ENCODE measurements around the gene PSENEN.

PSENEN gene

GRCh38 chr19:35740423-35741202, 4.8 kb upstream of the PSENEN start:
- Histone ChIP-seq H3K27me3 (ENCODE audit: control insufficient read depth in 2 of 2, insufficient read depth in 2 of 2, low read length in 2 of 2) (no peaks in the 10 kb centered on the region), H3K9me3 (ENCODE audit: control insufficient read depth in 2 of 2, low read length in 2 of 2) (no peaks in the 10 kb centered on the region), H3K4me3 (ENCODE audit: low read length in 2 of 2) (peak overlapping the region; percentile 76 to 85), H3K27ac (ENCODE audit: low read depth in 2 of 2, low read length in 2 of 2) (peak overlapping the region; percentile 60 to 86), H3K9ac (ENCODE audit: low read depth in 1 of 2, low read length in 2 of 2) (peak overlapping the region; percentile 59 to 76), H3K4me1 (ENCODE audit: control insufficient read depth in 2 of 2, insufficient read depth in 2 of 2, low read length in 2 of 2) (peaks cover 18 to 26% of the 10 kb centered on the region in 2 donors), H3K36me3 (ENCODE audit: control insufficient read depth in 2 of 2, insufficient read depth in 2 of 2, low read length in 2 of 2) (peaks cover 15 to 29% of the 10 kb centered on the region in 2 donors)

GRCh38 chr19:35741203-35741515, 4.3 kb upstream of the PSENEN start:
- peaks cover 15 to 27% of the 10 kb centered on the region in 2 donors for H3K36me3 ChIP-seq (ENCODE audit: control insufficient read depth in 2 of 2, insufficient read depth in 2 of 2, low read length in 2 of 2)
- H3K27me3 ChIP-seq (ENCODE audit: control insufficient read depth in 2 of 2, insufficient read depth in 2 of 2, low read length in 2 of 2), result no peaks in the 10 kb centered on the region
- H3K4me1 ChIP-seq (ENCODE audit: control insufficient read depth in 2 of 2, insufficient read depth in 2 of 2, low read length in 2 of 2), result peaks cover 22 to 31% of the 10 kb centered on the region in 2 donors
- H3K4me3 ChIP-seq (ENCODE audit: low read length in 2 of 2), result peak overlapping the region; percentile 76 to 85
- H3K9me3 ChIP-seq (ENCODE audit: control insufficient read depth in 2 of 2, low read length in 2 of 2), result no peaks in the 10 kb centered on the region
- H3K9ac ChIP-seq (ENCODE audit: low read depth in 1 of 2, low read length in 2 of 2), result peak overlapping the region; percentile 58 to 76
- peak overlapping the region; percentile 60 to 86 for H3K27ac ChIP-seq (ENCODE audit: low read depth in 2 of 2, low read length in 2 of 2)

GRCh38 chr19:35742121-35742724, 3.2 kb upstream of the PSENEN start, which contains the start of gene IGFLR1:
IGFLR1 (minus strand) TSS chr19:35742452; CDS start chr19:35741180, 1,272 bp downstream.
- Histone ChIP-seq H3K4me1 (ENCODE audit: control insufficient read depth in 2 of 2, insufficient read depth in 2 of 2, low read length in 2 of 2) (peaks cover 23 to 35% of the 10 kb centered on the region in 2 donors), H3K9ac (ENCODE audit: low read depth in 1 of 2, low read length in 2 of 2) (peak within 1 kb of the TSS; percentile 53 to 74), H3K9me3 (ENCODE audit: control insufficient read depth in 2 of 2, low read length in 2 of 2) (no peaks in the 10 kb centered on the region), H3K36me3 (ENCODE audit: control insufficient read depth in 2 of 2, insufficient read depth in 2 of 2, low read length in 2 of 2) (peaks cover 15 to 21% of the 10 kb centered on the region in 2 donors), H3K27me3 (ENCODE audit: control insufficient read depth in 2 of 2, insufficient read depth in 2 of 2, low read length in 2 of 2) (no peaks in the 10 kb centered on the region), H3K4me3 (ENCODE audit: low read length in 2 of 2) (peak within 1 kb of the TSS; percentile 76 to 85), H3K27ac (ENCODE audit: low read depth in 2 of 2, low read length in 2 of 2) (peak within 1 kb of the TSS; percentile 73 to 85)

GRCh38 chr19:35743640-35744429, 1.6 kb upstream of the PSENEN start:
- H3K4me1 ChIP-seq (ENCODE audit: control insufficient read depth in 2 of 2, insufficient read depth in 2 of 2, low read length in 2 of 2), result peaks cover 26 to 35% of the 10 kb centered on the region in 2 donors
- H3K36me3 ChIP-seq (ENCODE audit: control insufficient read depth in 2 of 2, insufficient read depth in 2 of 2, low read length in 2 of 2), result peaks cover 4 to 7% of the 10 kb centered on the region in 2 donors
- H3K9ac ChIP-seq (ENCODE audit: low read depth in 1 of 2, low read length in 2 of 2), result no peak overlapping the region
- no peaks in the 10 kb centered on the region for H3K27me3 ChIP-seq (ENCODE audit: control insufficient read depth in 2 of 2, insufficient read depth in 2 of 2, low read length in 2 of 2)
- peak overlapping the region; percentile 75 to 96 for H3K4me3 ChIP-seq (ENCODE audit: low read length in 2 of 2)
- no peaks in the 10 kb centered on the region for H3K9me3 ChIP-seq (ENCODE audit: control insufficient read depth in 2 of 2, low read length in 2 of 2)
- H3K27ac ChIP-seq (ENCODE audit: low read depth in 2 of 2, low read length in 2 of 2), result peak overlapping the region in 1 of 2 donors; percentile 99

- Histone ChIP-seq H3K4me3 (ENCODE audit: low read length in 2 of 2) (peak overlapping the region; percentile 75 to 96), H3K27ac (ENCODE audit: low read depth in 2 of 2, low read length in 2 of 2) (peak overlapping the region; percentile 99 to 100), H3K36me3 (ENCODE audit: control insufficient read depth in 2 of 2, insufficient read depth in 2 of 2, low read length in 2 of 2) (peaks cover 3 to 4% of the 10 kb centered on the region in 2 donors), H3K9ac (ENCODE audit: low read depth in 1 of 2, low read length in 2 of 2) (peak overlapping the region; percentile 70 to 80), H3K9me3 (ENCODE audit: control insufficient read depth in 2 of 2, low read length in 2 of 2) (no peaks in the 10 kb centered on the region), H3K4me1 (ENCODE audit: control insufficient read depth in 2 of 2, insufficient read depth in 2 of 2, low read length in 2 of 2) (peaks cover 30 to 37% of the 10 kb centered on the region in 2 donors), H3K27me3 (ENCODE audit: control insufficient read depth in 2 of 2, insufficient read depth in 2 of 2, low read length in 2 of 2) (no peaks in the 10 kb centered on the region)
Measured at GRCh38 chr19:35744430-35745327, 772 bp upstream of the PSENEN start.

GRCh38 chr19:35746087-35746462, 624 bp downstream of the PSENEN start:
- Histone ChIP-seq H3K9me3 (ENCODE audit: control insufficient read depth in 2 of 2, low read length in 2 of 2) (no peaks in the 10 kb centered on the region), H3K4me1 (ENCODE audit: control insufficient read depth in 2 of 2, insufficient read depth in 2 of 2, low read length in 2 of 2) (peaks cover 25 to 28% of the 10 kb centered on the region in 2 donors)

GRCh38 chr19:35746531-35746930, 1.1 kb downstream of the PSENEN start:
- Histone ChIP-seq H3K9ac (ENCODE audit: low read depth in 1 of 2, low read length in 2 of 2) (no peak overlapping the region), H3K36me3 (ENCODE audit: control insufficient read depth in 2 of 2, insufficient read depth in 2 of 2, low read length in 2 of 2) (peaks cover 3 to 4% of the 10 kb centered on the region in 2 donors), H3K27ac (ENCODE audit: low read depth in 2 of 2, low read length in 2 of 2) (no peak overlapping the region), H3K9me3 (ENCODE audit: control insufficient read depth in 2 of 2, low read length in 2 of 2) (no peaks in the 10 kb centered on the region), H3K27me3 (ENCODE audit: control insufficient read depth in 2 of 2, insufficient read depth in 2 of 2, low read length in 2 of 2) (no peaks in the 10 kb centered on the region), H3K4me1 (ENCODE audit: control insufficient read depth in 2 of 2, insufficient read depth in 2 of 2, low read length in 2 of 2) (peaks cover 24 to 27% of the 10 kb centered on the region in 2 donors), H3K4me3 (ENCODE audit: low read length in 2 of 2) (peak overlapping the region; percentile 1 to 96)

More at GRCh38 chr19:35746087-35746462, 624 bp downstream of the PSENEN start:
- H3K27ac ChIP-seq (ENCODE audit: low read depth in 2 of 2, low read length in 2 of 2), result peak overlapping the region; percentile 99 to 100
- no peaks in the 10 kb centered on the region for H3K27me3 ChIP-seq (ENCODE audit: control insufficient read depth in 2 of 2, insufficient read depth in 2 of 2, low read length in 2 of 2)
- peak overlapping the region; percentile 90 to 96 for H3K4me3 ChIP-seq (ENCODE audit: low read length in 2 of 2)
- peak overlapping the region; percentile 76 to 94 for H3K9ac ChIP-seq (ENCODE audit: low read depth in 1 of 2, low read length in 2 of 2)
- peaks cover 3 to 4% of the 10 kb centered on the region in 2 donors for H3K36me3 ChIP-seq (ENCODE audit: control insufficient read depth in 2 of 2, insufficient read depth in 2 of 2, low read length in 2 of 2)

GRCh38 chr19:35748106-35749020, 2.9 kb downstream of the PSENEN start, which contains the start of gene LIN37:
LIN37 (plus strand) TSS chr19:35748576; CDS start chr19:35748725, 149 bp downstream.
- Histone ChIP-seq H3K4me1 (ENCODE audit: control insufficient read depth in 2 of 2, insufficient read depth in 2 of 2, low read length in 2 of 2) (peaks cover 22 to 23% of the 10 kb centered on the region in 2 donors), H3K9ac (ENCODE audit: low read depth in 1 of 2, low read length in 2 of 2) (peak within 1 kb of the TSS; percentile 95 to 99), H3K27me3 (ENCODE audit: control insufficient read depth in 2 of 2, insufficient read depth in 2 of 2, low read length in 2 of 2) (no peaks in the 10 kb centered on the region), H3K9me3 (ENCODE audit: control insufficient read depth in 2 of 2, low read length in 2 of 2) (no peaks in the 10 kb centered on the region), H3K36me3 (ENCODE audit: control insufficient read depth in 2 of 2, insufficient read depth in 2 of 2, low read length in 2 of 2) (peaks cover 10 to 13% of the 10 kb centered on the region in 2 donors), H3K27ac (ENCODE audit: low read depth in 2 of 2, low read length in 2 of 2) (peak within 1 kb of the TSS; percentile 74 to 75), H3K4me3 (ENCODE audit: low read length in 2 of 2) (peak within 1 kb of the TSS; percentile 97 to 99)

All from mucosa of rectum (tissue), 2 donors.